ENCODE measurements around the gene KISS1R. TPM values are rescaled to one million over a fixed set of nuclear protein-coding genes. Genes with fewer than 3 reads are reported as not detected.

The KISS1R gene
- total and polyA plus RNA-seq, 2 experiments from 2014 or later: 1.3 to 2.1 TPM

DNA sequence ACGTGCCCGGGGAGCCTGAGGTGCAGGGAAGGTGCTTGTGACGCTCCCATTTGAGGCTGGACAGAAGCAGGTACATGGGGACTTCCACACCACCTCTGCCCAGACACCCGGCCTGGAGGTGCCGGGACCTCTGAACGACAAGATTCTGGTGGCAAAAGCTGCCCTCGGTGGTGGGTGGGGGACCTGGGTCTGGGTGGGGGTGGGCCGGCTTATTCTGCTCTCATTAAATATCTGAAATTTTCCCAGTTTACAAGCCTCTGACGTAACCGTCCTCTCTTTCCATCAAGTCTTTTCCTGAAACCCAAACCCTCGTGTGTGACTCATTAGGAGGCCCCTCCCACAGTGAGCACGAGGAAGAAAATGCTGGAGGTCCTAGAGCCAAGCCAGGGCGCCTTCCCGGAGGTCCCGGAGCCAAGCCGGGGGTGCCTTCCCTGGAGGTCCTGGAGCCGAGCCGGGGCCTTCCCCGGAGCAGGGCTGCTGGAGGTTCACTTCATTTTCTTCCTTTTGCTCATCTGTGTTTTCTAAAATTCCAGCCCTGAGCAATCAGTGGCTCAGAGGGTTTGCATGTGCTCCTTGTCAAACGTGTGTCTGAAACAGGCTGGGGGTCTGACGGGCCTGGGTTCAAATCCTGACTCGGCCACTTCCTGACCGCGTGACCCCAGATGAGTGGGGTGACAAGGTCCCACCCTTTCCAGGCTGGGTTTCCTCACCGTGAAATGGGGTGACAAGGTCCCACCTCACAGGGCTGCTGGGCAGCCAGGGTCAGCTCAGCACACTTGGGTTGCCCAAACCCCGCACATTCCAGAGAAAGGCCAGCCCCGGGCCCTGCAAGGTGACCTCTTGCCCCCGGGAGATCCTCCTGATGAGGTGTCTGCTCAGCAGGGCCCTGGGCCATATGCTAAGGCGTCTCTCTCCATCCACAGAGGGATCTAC, 47.6 kb upstream of the KISS1R start:
- Histone ChIP-seq H3K27ac (peak overlapping the region; percentile 63), H3K4me1 (ENCODE audit: insufficient read depth) (no peaks in the 10 kb centered on the region), H3K4me2 (no peak overlapping the region), H2AFZ (no peak overlapping the region), H3K4me3 (no peak overlapping the region), H4K20me1 (ENCODE audit: insufficient read depth, poor library complexity, severe bottlenecking) (no peaks in the 10 kb centered on the region), H3K36me3 (replicated peaks; ENCODE audit: insufficient read depth, low read depth) (no peaks in the 10 kb centered on the region), H3K27me3 (no peaks in the 10 kb centered on the region), H3K9me2 (replicated peaks; ENCODE audit: insufficient read depth) (no peaks in the 10 kb centered on the region), H3K9me3 (ENCODE audit: low read depth) (no peaks in the 10 kb centered on the region), H3K79me2 (no peaks in the 10 kb centered on the region)
- 70% methylated on average over 27 of the region's 29 CpGs for WGBS (ENCODE audit: low lambda C conversion rate, missing lambda C conversion rate)
- TF ChIP-seq, protein P1, sequence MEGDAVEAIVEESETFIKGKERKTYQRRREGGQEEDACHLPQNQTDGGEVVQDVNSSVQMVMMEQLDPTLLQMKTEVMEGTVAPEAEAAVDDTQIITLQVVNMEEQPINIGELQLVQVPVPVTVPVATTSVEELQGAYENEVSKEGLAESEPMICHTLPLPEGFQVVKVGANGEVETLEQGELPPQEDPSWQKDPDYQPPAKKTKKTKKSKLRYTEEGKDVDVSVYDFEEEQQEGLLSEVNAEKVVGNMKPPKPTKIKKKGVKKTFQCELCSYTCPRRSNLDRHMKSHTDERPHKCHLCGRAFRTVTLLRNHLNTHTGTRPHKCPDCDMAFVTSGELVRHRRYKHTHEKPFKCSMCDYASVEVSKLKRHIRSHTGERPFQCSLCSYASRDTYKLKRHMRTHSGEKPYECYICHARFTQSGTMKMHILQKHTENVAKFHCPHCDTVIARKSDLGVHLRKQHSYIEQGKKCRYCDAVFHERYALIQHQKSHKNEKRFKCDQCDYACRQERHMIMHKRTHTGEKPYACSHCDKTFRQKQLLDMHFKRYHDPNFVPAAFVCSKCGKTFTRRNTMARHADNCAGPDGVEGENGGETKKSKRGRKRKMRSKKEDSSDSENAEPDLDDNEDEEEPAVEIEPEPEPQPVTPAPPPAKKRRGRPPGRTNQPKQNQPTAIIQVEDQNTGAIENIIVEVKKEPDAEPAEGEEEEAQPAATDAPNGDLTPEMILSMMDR (IDR thresholded peaks at IDR 0.05; ENCODE audit: poor library complexity): no peak
- TF ChIP-seq EZH2 (IDR thresholded peaks at IDR 0.05; ENCODE audit: borderline replicate concordance): no peak
- no peak for TF ChIP-seq EZH2phosphoT487 (IDR thresholded peaks at IDR 0.05; ENCODE audit: low read depth, severe bottlenecking, unreplicated experiment)
- DNase-seq (ENCODE audit: low spot score): peak; percentile 81

DNA sequence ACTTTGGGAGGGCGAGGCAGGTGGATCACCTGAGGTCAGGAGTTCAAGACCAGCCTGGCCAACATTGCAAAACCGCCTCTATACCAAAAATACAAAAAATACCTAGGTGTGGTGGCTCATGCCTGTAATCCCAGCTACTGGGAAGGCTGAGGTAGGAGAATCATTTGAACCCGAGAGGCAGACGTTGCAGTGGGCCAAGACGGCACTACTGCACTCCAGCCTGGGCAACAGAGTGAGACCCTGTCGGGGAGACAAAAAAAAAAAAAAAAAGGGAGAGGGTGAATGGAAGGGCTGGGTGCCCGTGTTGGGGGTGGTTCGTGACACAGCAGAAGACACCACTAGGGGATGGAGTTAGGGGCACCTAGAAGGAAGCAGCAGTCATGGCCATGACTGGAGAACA, 46.8 kb upstream of the KISS1R start:
- no peak overlapping the region for H3K4me2 ChIP-seq
- WGBS (ENCODE audit: low lambda C conversion rate, missing lambda C conversion rate): 96% methylated on average over 8 of the region's 8 CpGs
- H3K27me3 ChIP-seq: no peaks in the 10 kb centered on the region
- no peak overlapping the region for H3K4me3 ChIP-seq
- no peaks in the 10 kb centered on the region for H4K20me1 ChIP-seq (ENCODE audit: insufficient read depth, poor library complexity, severe bottlenecking)
- H3K79me2 ChIP-seq: no peaks in the 10 kb centered on the region
- H3K27ac ChIP-seq: no peak overlapping the region
- H2AFZ ChIP-seq: no peak overlapping the region
- DNase-seq (ENCODE audit: low spot score): no peak
- H3K9me3 ChIP-seq (ENCODE audit: low read depth): no peaks in the 10 kb centered on the region
- H3K9me2 ChIP-seq (replicated peaks; ENCODE audit: insufficient read depth): no peaks in the 10 kb centered on the region
- H3K36me3 ChIP-seq (replicated peaks; ENCODE audit: insufficient read depth, low read depth): no peaks in the 10 kb centered on the region
- TF ChIP-seq EZH2 (IDR thresholded peaks at IDR 0.05; ENCODE audit: borderline replicate concordance): no peak
- TF ChIP-seq EZH2phosphoT487 (IDR thresholded peaks at IDR 0.05; ENCODE audit: low read depth, severe bottlenecking, unreplicated experiment): no peak
- TF ChIP-seq, protein P1 (IDR thresholded peaks at IDR 0.05; ENCODE audit: poor library complexity): no peak
- H3K4me1 ChIP-seq (ENCODE audit: insufficient read depth): no peaks in the 10 kb centered on the region

DNA sequence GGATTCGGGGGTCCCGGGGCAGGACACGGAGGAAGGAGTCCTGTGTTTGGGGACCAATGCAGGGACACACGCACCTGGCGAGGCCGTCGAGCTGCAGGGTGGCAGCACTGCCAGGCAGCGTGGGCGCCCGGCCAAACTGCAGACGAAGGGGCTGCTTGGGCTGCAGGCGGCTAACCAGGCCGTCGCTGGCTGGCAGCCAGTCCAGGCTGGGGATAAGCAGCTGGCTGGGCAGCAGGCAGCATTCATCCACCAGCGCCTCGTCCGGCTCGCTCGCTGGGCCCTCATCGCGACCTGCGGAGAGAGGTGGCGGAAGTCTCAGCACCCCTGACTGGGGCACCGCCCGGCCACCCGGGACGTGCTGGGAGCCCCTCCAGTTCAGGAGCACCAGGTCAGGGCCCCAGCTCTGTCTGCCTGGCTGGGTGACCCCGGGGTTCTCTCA, 46.2 kb upstream of the KISS1R start:
- Histone ChIP-seq H3K4me1 (ENCODE audit: insufficient read depth) (no peaks in the 10 kb centered on the region), H3K79me2 (no peaks in the 10 kb centered on the region), H4K20me1 (ENCODE audit: insufficient read depth, poor library complexity, severe bottlenecking) (no peaks in the 10 kb centered on the region), H3K4me3 (no peak overlapping the region), H3K27ac (no peak overlapping the region), H3K9me3 (ENCODE audit: low read depth) (no peaks in the 10 kb centered on the region), H3K36me3 (replicated peaks; ENCODE audit: insufficient read depth, low read depth) (no peaks in the 10 kb centered on the region), H2AFZ (no peak overlapping the region), H3K4me2 (no peak overlapping the region), H3K27me3 (no peaks in the 10 kb centered on the region), H3K9me2 (replicated peaks; ENCODE audit: insufficient read depth) (no peaks in the 10 kb centered on the region)
- no peak for DNase-seq (ENCODE audit: low spot score)
- 90% methylated on average over 20 of the region's 28 CpGs for WGBS (ENCODE audit: low lambda C conversion rate, missing lambda C conversion rate)
- TF ChIP-seq EZH2phosphoT487 (IDR thresholded peaks at IDR 0.05; ENCODE audit: low read depth, severe bottlenecking, unreplicated experiment) (no peak), EZH2 (IDR thresholded peaks at IDR 0.05; ENCODE audit: borderline replicate concordance) (no peak)
- TF ChIP-seq, protein P1 (IDR thresholded peaks at IDR 0.05; ENCODE audit: poor library complexity): no peak

Data from hepatocyte (in vitro differentiated cells).